ENCODE data around the gene MYO5B.
A peak's percentile ranks its signal among the peaks of the same experiment; 100 is the strongest.
"Not testable (repeated sequence)": the region's sequence is repeated elsewhere in the genome, so short reads cannot be mapped to it uniquely, and the experiment has no call there.

The MYO5B gene

DNA sequence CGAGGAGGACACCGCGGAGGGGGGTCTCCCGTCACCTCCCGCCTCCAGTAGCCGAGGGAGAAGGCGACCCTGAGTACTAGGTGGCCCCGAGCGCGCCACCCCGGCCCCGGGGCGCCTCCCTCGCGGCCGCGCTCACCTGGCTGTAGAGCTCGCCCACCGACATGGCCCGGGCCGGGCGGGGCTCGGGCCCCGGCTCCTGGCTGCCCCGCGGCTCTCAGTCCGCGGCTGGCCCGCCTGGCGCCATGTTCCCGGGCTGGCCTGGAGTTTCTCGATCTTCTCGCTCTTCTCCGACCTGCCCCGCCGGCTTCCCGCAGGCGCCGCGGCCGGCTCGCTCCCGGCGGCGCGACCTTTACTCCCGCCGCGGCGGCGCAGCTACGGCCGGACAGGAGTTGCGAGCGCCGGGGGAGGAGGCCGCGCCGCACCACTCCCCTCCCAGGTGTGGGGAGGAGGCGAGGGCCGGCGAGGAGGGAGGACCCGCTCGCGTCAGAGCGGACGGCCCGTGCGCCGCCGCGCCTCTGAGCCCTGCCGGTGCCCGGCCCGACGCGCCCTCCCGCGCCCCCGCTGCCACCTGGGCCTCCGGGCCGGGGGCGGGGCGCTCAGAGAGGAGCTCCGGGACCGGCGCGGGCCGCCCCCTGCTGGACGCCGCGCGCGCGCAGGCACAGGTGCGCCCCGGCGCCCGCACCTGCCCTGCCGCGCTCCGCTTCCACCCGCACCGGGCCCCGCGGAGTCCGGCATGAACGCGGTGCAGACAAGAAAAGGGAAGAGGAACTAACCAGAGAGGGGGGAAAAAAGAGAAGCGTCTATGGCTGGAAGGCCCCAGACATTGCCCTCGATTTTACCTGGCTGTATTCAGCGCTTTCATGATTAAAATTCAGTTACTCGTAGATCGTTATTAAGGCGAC lies at the start of gene MYO5B:
TSS of gene MYO5B (minus strand) at position 517 of the 902 bp plus-strand sequence. CDS start at position 163, 354 bp downstream.
- DNase-seq (ENCODE audit: low read depth, low spot score) = peak; percentile 20

DNA sequence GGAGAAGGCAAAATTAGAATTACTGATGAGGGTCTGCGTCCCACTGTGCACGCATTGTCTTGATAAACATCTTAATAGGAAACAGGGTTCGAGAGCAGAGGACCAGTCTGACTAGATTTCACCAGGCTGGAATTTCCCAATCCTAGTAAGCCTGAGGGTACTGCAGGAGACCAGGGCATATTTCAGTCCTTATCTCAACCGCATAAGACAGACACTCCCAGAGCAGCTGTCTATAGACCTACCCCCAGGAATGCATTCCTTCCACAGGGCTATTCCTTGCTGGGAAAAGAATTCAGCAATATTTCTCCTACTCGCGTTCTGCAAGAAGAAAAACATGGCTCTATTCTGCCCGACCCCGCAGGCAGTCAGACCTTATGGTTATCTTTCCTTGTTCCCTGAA lies 46.8 kb upstream of the MYO5B start:
- DNase-seq (ENCODE audit: low read depth, low spot score) = not testable (repeated sequence)

DNA sequence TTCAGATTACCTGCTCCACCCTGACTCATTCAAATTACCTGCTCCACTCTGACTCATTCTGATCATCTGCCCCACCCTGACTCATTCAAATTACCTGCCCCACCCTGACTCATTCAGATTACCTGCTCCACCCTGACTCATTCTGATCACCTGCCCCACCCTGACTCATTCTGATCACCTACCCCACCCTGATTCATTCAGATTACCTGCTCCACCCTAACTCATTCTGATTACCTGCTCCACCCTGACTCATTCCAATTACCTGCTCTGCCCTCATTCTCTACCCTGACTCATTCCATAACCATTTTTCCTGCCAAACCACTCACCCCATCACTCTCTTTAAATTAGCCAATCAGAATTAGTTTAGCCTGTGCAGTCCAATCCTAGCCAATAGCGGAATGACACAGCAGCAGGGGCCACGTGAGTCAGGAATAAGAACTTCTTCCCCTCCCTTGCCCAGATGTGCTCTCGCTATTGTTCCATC lies 45.2 kb upstream of the MYO5B start:
- DNase-seq (ENCODE audit: low read depth, low spot score) = no peak

DNA sequence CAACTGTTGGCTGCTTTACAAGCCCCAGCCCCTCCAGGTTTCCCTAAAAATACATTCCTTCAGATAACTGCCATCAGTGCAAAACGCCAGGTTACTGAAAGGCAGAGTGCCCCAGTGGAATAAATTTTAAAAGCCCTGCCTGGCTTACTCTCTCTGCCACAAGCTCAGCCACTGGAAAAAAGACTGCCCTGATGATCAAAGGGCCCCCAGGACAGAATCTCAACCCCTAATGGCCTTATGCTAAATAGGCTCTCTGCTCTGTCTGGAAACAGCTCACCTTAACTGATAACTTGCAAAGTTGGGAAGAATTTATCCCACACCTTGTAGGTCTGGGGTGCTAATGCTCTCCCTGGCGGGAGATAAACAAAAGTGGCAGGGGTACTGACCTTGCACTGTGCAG lies 37.5 kb upstream of the MYO5B start:
- DNase-seq (ENCODE audit: low read depth, low spot score) = no peak

DNA sequence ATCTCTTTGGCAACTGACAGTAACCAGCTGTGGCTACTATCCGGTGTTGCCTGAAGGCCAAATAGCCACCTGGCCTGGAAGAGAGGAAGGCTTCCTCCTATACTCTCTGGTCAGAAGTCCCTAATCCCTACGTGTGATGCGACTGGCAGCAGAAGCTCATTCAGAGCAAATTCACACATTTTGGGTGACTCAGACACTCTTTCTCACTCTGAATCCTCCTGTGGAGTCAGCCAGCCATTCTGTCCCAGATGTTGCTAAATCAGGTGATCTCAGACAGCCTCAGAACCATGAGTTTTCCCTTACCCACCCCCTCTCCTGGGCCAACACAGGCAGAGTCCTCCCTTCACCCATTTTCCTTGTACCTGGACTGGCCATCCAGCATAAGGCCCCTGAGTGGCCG lies 36.7 kb upstream of the MYO5B start:
- no peak for DNase-seq (ENCODE audit: low read depth, low spot score)

DNA sequence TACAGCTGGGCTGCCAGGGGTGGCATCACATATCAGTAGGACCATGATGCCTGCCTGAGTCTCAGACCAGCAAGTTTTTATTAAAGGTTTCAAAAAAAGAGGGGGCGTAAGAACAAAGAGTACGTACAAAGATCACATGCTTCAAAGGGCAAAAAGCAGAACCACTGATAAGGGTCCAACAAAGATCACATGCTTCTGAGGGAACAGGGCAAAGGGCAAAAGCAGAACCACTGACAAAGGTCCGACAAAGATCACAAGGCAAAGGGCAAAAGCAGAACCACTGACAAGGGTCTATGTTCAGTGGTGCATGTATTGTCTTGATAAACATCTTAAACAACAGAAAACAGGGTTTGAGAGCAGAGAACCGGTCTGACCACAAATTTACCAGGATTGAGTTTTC lies 25.3 kb upstream of the MYO5B start:
- not testable (repeated sequence) for DNase-seq (ENCODE audit: low read depth, low spot score)

DNA sequence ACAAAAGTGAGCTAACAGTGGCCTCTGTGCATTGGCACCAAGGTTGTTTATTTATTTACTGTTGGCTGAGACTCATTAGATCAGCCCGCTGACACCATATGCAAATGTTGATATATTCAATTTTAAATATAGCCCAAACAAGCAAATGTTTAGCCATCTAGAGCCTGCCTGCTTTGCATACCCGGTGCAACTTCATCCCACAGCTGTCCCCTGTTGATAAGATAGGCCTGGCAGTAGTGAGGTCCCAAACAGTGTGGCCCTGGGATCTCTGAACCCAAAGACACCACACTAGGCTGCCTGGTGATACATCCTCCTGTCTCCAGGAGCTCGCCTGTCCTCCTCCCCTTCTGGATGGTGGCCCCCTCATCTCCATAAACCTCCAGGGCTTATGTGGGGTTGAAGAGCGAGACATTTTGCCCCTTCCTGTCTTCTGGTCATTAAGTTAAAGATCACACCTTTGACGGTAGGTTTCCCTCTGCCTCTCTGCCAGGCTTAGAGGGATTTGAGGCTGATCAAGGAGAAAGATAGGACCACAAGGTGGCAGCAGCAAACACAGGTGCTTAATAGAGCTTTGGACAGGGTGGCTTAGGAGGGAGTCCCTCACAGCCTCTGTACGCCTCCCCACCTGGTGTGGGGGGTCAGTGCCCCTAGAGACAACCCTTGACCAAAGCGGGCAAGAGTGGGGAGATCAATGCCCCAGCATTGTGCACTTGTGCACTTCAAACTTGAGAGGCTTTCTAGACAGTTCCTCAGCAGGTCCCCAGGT lies 23.7 kb upstream of the MYO5B start:
- no peak for DNase-seq (ENCODE audit: low read depth, low spot score)

DNA sequence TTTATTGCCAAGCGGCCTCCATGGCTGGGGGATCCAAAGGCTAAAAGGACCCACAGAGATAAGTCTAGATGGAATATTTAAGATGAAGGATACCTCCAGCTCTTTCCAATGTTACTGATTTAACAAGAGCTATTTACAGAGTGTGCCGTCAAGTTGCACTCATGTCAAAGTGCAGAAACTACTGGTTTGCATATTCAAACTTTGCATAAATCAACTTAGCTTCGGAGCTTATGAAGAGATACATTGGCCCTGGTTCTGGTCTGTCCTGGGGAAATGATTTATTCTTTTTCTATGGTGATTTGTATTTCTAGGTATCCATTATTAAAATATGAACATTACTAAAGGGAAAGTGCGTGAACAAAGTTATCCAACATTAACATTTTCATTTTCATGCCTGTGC lies 14.4 kb upstream of the MYO5B start:
- DNase-seq (ENCODE audit: low read depth, low spot score) = no peak

DNA sequence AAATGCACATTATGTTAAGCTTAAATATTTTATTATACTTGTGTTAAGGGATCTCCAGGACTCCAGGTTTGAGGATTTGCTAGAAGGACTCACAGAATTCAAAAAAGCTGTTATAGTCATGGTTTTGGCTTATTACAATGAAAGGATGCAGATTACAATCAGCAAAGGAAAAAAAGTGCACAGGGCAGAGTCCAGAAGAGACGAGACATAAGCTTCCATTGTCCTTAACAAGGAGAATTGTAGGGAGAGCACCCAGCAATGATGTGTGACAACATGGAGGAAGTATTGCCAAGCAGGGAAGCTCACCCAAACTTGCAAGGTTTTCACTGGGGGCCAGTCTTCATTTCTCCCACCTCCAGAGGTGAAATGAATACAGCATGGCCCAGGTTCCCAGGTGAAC lies 12.8 kb upstream of the MYO5B start:
- no peak for DNase-seq (ENCODE audit: low read depth, low spot score)

DNA sequence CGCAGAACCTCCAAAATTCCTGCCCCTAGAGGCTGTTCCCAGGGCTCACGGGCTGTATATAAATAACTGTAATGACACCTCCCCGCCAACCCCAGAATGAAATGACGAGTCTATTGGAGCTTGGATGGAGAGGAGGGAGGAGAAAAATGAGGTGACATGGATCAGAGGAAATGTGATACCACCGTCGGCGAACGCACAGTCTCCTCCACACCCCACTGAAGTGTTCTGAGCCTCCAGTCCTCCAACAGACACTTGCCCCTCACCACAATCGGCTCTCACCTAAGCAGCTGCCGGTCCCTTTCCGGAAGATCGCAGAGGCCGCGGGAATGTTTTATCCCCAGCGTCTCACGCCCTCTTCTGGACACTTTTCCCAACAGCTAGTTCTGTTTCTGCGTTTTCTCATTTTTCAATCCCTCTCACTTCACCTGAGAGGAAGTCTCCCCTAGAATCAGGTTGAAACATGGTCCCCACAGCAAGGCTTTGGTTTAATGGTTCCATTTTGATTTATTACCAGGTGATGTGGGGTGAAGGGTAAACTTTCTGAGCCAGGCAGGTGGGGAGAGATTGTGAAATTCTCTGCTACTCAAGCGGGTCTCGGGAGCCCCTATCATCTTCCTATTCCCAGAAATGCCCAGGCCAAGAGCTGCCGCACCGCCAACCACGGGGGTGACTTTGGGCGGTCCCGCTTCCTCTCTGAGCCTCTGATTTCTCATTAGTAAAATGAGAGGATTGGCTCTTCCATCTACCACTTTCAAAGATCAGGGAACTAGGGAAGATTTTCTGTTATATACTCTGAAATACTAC lies 9.1 kb upstream of the MYO5B start:
- DNase-seq (ENCODE audit: low read depth, low spot score) = no peak

DNA sequence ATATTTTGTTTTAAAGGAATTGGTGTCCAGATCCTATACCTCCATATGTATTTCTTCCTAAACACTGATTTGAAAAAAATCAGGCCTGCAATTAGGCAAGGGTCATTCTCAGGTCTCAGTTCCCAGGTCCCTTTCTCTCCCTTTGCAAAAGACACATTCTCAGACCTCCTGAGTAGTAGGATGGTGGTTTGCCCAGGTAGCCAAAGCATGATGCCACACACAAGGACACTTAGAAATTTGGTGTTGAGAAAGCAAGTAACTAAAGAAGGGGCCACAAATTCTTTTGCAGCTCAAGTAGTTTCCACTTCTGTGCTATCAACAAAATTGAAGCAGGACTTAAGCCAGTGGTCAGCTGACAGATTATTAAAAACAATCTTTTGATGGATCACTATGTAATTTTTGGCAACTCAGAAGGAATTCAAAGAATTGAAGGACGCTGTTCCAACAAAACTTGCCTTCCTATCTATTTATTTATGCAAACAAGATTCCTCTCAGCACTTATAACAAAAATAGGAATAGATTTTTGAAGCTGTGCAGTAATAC lies 6.6 kb upstream of the MYO5B start:
- no peak for DNase-seq (ENCODE audit: low read depth, low spot score)

DNA sequence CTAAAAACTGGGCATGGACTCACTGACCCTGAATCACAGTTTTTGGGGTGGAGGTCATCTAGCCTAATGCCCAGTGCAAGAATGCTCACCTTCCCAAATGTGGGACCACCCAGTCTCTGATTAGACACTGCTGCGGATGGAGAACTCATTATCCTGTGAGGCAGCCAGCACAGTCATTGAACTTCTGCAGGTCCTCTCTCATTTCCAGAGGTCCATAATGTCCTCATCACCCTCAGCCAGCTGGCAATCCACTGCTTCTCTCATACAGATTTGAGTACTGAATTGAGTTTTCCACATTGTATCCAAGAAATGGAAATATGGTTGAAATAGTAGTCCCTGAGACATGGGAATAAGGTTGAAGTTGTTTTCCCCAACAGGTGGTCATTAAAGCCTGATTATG lies 5.0 kb upstream of the MYO5B start:
- DNase-seq (ENCODE audit: low read depth, low spot score) = no peak

DNA sequence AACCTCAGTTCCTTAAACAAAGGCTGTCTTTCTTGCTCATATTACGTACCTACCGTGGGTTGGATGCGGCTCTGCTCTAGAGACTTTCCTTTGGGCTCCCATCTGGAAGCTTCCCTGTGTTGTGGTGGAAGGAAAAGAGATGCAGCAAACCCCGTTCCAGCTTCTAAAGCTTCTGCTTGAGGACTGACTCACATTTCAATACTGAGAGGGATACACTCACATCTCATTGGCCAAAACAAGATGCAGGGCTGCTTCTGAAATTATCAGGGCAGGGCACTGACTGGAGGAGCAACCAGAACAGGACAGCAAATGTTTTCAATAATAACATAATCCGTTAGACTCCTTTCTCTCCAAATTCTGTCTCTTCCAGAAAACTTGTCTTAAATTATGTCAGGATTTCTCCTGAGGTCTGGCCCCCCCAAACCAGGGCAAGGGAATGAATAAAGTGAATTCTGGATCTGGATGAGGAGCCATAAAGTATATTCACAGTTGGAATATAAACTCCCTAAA lies 4.5 kb upstream of the MYO5B start:
- no peak for DNase-seq (ENCODE audit: low read depth, low spot score)

DNA sequence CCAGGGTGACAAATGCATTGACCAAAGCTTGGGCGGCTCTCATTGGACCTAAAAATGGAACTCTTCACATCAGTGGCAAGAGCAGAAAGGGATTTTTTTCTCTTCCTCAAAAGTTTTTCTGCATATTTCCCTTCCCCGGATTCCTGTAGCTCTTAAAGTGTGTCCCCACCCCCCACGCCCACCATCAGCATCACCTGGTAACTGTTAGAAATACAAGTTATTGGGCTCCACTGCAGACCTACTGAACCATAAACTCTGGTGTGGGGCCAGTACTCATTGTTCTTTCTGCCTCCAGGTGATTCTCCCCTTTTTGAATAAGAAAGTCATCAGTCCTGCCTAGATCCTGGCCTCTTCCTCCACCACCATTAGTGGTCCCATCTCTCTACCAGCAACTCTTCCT lies 1.3 kb upstream of the MYO5B start:
- no peak for DNase-seq (ENCODE audit: low read depth, low spot score)

DNA sequence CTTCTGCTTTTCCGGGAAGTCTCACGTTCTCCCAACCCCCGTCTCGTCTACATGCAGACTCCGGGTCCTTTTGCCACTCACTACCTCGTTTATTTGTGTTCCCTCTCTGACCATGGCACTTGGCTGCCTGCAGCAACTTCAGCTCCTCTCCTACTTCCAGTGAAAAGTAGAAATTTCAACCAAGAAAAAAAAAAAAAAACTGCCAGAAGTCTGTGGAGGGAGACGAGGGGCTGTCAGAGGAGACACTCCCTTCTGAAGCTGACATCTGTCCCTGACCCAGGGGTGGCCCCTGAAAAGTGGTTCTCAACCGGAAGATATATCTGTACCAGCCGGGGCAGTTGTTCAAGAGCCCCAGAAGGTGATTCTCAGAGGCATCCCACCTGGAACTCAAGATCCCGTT lies 742 bp upstream of the MYO5B start:
- no peak for DNase-seq (ENCODE audit: low read depth, low spot score)

DNA sequence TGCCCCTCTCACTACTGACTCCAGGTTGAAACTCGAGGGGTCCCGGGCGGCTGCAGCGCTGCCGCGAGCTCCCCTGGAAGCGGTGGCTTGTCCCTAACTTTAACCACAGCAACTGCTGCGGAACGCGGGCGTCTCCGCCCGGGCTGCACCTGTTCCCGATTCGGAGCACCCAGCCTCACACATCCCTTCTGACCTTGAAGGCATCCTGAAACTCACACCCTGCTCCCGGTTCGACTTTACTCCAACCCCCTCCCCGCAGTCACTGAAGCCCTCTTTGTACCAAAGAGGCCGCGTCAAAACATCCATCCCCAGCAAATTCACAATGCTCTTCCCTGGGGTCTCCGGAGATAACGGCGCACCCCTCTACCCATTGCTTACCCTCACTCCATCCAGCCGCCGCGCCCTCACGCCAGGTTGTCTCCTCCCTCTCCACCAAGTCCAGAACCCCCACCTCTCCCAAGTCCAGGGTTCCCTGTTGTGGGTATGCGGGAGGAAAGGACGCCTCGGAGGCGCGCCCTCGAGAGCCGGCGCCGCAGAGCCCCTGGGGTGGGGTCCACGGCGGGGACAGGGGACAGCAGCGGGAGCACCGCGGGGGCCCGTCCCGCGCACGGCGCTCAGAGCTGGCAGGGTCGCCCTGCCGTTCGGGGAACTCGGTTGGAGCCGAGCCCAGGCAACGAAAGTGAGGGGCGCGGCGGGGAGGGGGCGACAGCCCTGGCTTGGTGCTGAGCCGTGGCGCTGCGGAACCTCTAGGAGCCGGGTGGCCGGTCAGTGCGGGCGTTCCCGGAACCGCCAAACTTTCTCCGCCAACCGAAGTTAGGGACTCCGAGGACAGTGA lies 934 bp downstream of the MYO5B start:
- no peak for DNase-seq (ENCODE audit: low read depth, low spot score)

DNA sequence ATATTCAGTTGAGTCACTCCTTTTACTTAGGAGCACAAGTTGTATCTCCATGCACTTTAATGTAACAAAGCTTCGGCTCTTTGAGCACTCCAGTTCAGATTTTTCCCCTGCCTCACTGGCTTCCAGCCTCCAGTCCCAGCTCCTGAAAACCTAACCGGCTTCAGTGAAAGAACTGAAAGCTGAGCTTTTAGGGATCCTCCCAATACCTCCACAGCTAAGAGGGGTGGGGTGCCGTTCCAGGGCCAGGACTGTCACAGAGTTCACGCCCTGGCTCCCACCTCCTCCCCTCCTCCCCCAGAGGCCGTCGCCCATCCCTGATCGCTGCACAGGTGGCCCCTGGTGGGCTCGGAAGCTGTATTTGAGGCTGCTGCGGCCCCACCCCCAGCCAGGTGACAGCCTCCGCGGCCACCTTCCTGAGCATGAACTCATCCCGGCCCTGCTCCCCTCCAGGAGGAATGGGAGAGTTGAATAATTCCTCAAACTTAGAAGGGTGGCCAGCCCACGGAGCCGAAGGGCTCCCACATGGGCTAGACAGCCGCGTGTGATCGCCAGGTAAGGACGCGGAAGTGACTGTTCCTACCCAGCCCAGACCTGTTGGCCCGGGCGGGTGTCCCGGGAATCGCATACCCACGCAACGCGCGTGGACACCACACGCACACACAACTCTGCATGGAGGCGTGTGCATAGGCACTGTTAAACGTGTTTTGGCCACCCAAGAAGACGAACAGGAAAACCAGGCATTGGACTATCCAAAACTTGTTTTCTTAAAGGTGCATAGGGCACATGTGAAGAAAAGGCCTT lies 1.8 kb downstream of the MYO5B start:
- DNase-seq (ENCODE audit: low read depth, low spot score) = no peak

DNA sequence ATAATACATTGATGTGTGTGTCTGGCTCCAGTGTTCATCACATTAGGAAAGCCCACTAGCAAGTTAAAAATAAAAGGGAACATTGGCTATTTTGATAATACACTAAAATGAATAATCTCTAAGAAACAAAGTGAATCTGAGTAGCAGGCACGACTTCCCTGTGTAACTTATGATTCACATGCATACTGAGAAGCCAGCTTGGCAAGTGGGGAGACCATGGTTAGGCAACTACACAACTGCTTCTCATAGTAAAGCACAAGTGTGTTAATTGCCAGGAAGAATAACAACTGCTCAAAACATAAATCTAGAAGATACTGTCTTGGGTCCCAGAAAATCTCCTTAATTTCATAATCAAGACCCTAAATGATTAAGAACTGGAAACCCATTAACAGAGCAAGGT lies 4.0 kb downstream of the MYO5B start:
- DNase-seq (ENCODE audit: low read depth, low spot score) = no peak

DNA sequence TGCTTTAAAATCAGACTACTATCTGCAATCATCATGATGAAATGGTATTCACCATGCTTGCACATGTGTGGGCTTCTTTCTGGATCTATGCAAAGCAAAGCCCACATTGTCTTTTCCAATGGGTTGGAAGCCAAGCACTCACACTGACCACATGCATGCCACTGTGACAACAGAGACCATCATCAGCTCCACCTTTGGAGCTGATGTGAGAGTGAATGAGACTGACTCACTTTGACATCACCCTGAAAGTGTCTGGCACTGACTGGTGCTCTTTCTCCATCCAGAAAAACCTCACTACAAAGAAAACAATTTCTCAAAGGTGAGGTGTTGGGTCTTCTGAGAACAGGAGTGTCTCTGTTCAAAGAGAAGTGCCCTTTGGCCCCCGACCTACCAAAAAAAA lies 4.7 kb downstream of the MYO5B start:
- no peak for DNase-seq (ENCODE audit: low read depth, low spot score)

DNA sequence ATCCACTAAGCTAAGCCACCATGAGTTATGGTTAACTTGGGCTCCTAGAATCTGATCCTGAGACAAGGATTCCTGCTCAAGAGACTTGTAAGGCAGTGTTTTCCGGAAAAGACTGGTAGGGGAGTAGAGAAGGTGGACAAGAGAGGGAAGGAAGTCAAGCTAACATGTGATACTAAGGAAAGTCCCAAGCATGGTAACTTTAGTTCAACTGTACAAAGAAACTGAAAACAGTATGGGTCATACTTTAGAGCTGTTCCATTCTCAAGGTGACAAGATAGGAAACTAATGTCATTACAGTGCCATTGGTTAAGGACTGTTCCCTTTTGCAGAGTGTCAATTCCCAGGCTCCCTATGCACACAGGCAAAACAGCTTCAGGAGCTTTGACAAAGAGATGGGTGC lies 5.8 kb downstream of the MYO5B start:
- no peak for DNase-seq (ENCODE audit: low read depth, low spot score)

All from activated naive CD8-positive, alpha-beta T cell treated with anti-CD3 and anti-CD28 coated beads, Interleukin-2, amount 50 U/mL, for 16 hours (primary cell).